Suprapubic skin (tissue), 4 donors: Measurements from ENCODE around the gene WSB1. TPM values are rescaled to one million over a fixed set of nuclear protein-coding genes. Genes with fewer than 3 reads are reported as not detected.
A peak's percentile ranks its signal among the peaks of the same experiment; 100 is the strongest.

Source experiments
- DNase-seq, 2 donors: peaks; one replicate each; pipeline ENCODE4 v3.0.0-alpha.2; 2019; ENCODE audit warnings: low spot score in 2 of 2
- H3K27ac ChIP-seq: fragments of 200-600 bp; sonication (generic); one replicate; pipeline ENCODE4 v1.5.1; 2019
- H3K27me3 ChIP-seq: fragments of 200-600 bp; sonication (generic); one replicate; pipeline ENCODE4 v1.5.1; 2019
- H3K36me3 ChIP-seq: fragments of 200-600 bp; sonication (generic); one replicate; pipeline ENCODE4 v1.5.1; 2019
- H3K4me1 ChIP-seq: fragments of 200-600 bp; sonication (generic); one replicate; pipeline ENCODE4 v1.5.1; 2019
- H3K4me3 ChIP-seq: fragments of 200-600 bp; sonication (generic); one replicate; pipeline ENCODE4 v1.5.1; 2019; ENCODE audit warnings: mild to moderate bottlenecking
- H3K9me3 ChIP-seq: fragments of 200-600 bp; sonication (generic); one replicate; pipeline ENCODE4 v1.5.1; 2019
- CTCF ChIP-seq, 2 donors: fragments of 200-600 bp in 1 of 2; fragments of 450-650 bp in 1 of 2; sonication (generic) in 1 of 2; IDR thresholded peaks; one replicate each; pipeline ENCODE4 v1.5.1; 2016 to 2019; ENCODE audit warnings: antibody characterized with exemption in 2 of 2, mild to moderate bottlenecking in 1 of 2, moderate library complexity in 1 of 2
- EP300 ChIP-seq: sonication (generic); formaldehyde crosslinking; IDR thresholded peaks from one replicate; pipeline ENCODE4 v1.6.1; 2017; ENCODE audit warnings: antibody characterized with exemption
- POLR2A ChIP-seq, 2 donors: fragments of 450-650 bp; IDR thresholded peaks; one replicate each; pipeline ENCODE4 v1.6.1; 2017; ENCODE audit warnings: antibody characterized with exemption in 2 of 2, mild to moderate bottlenecking in 2 of 2, moderate library complexity in 2 of 2
- POLR2AphosphoS5 ChIP-seq, 3 donors: sonication (generic); formaldehyde crosslinking; IDR thresholded peaks; one replicate each; pipeline ENCODE4 v1.6.1; 2017; ENCODE audit warnings: antibody characterized with exemption in 3 of 3
- whole genome bisulfite sequencing: methylation state at CpG from one replicate; pipeline ENCODE4 v1.1.5; 2018; 5-methylcytosine and 5-hydroxymethylcytosine counted together
- total RNA-seq, 4 donors: library from RNA; depleted of rRNA; stranded (reverse); fragments of >200 nt; gene quantifications; one replicate each; pipeline ENCODE4 v1.1.0, GENCODE V29; 2016

WSB1 gene
- total RNA-seq, 4 donors from 2014 or later: 38.5 to 206 (median 57.2) TPM

GRCh38 chr17:27306276-27306835 is 12.4 kb downstream of the WSB1 start:
- no peak overlapping the region for H3K27ac ChIP-seq
- H3K9me3 ChIP-seq: no peaks in the 10 kb centered on the region
- H3K4me1 ChIP-seq: peaks cover 14% of the 10 kb centered on the region
- TF ChIP-seq EP300 (no peak), CTCF (IDR thresholded peaks at IDR 0.05) (no peak), POLR2AphosphoS5 (IDR thresholded peaks at IDR 0.05) (no peak), POLR2A (IDR thresholded peaks at IDR 0.05) (no peak)
- no peak for DNase-seq
- H3K4me3 ChIP-seq: no peak overlapping the region
- WGBS: 89% methylated on average over 7 of the region's 7 CpGs
- peaks cover 63% of the 10 kb centered on the region for H3K36me3 ChIP-seq
- H3K27me3 ChIP-seq: no peaks in the 10 kb centered on the region

- no peak overlapping the region for H3K27ac ChIP-seq
Observed at GRCh38 chr17:27310565-27311110, 16.7 kb downstream of the WSB1 start.

GRCh38 chr17:27313301-27313700 is 19.4 kb downstream of the WSB1 start:
- 88% methylated on average over 1 of the region's 1 CpG for WGBS
- TF ChIP-seq POLR2A (IDR thresholded peaks at IDR 0.05) (no peak), CTCF (IDR thresholded peaks at IDR 0.05) (no peak), POLR2AphosphoS5 (IDR thresholded peaks at IDR 0.05) (no peak), EP300 (no peak)
- Histone ChIP-seq H3K36me3 (peaks cover 87% of the 10 kb centered on the region), H3K27me3 (no peaks in the 10 kb centered on the region), H3K4me1 (no peaks in the 10 kb centered on the region), H3K9me3 (no peaks in the 10 kb centered on the region), H3K4me3 (no peak overlapping the region), H3K27ac (no peak overlapping the region)
- DNase-seq: no peak

More at GRCh38 chr17:27310565-27311110, 16.7 kb downstream of the WSB1 start:
- H3K27me3 ChIP-seq: no peaks in the 10 kb centered on the region
- H3K4me3 ChIP-seq: no peak overlapping the region
- no peak for DNase-seq
- peaks cover 93% of the 10 kb centered on the region for H3K36me3 ChIP-seq
- TF ChIP-seq POLR2AphosphoS5 (IDR thresholded peaks at IDR 0.05) (no peak), CTCF (IDR thresholded peaks at IDR 0.05) (no peak), EP300 (no peak), POLR2A (IDR thresholded peaks at IDR 0.05) (no peak)
- H3K4me1 ChIP-seq: peaks cover 2% of the 10 kb centered on the region
- WGBS: 86% methylated on average over 4 of the region's 4 CpGs
- H3K9me3 ChIP-seq: no peaks in the 10 kb centered on the region

- 32% methylated on average over 6 of the region's 6 CpGs for WGBS
- no peaks in the 10 kb centered on the region for H3K27me3 ChIP-seq
- TF ChIP-seq CTCF (IDR thresholded peaks at IDR 0.05) (no peak), POLR2AphosphoS5 (IDR thresholded peaks at IDR 0.05) (no peak), EP300 (no peak), POLR2A (IDR thresholded peaks at IDR 0.05) (no peak)
- H3K27ac ChIP-seq: peak overlapping the region; percentile 2
- H3K36me3 ChIP-seq: peaks cover 73% of the 10 kb centered on the region
- no peak for DNase-seq
- peaks cover 14% of the 10 kb centered on the region for H3K4me1 ChIP-seq
- H3K4me3 ChIP-seq: no peak overlapping the region
- no peaks in the 10 kb centered on the region for H3K9me3 ChIP-seq
Observed at GRCh38 chr17:27315322-27315721, 21.4 kb downstream of the WSB1 start.

- TF ChIP-seq POLR2AphosphoS5 (IDR thresholded peaks at IDR 0.05): no peak
- WGBS: 86% methylated on average over 7 of the region's 7 CpGs
- Histone ChIP-seq H3K27ac (peak overlapping the region; percentile 2), H3K4me1 (peaks cover 15% of the 10 kb centered on the region), H3K9me3 (no peaks in the 10 kb centered on the region), H3K27me3 (no peaks in the 10 kb centered on the region), H3K4me3 (no peak overlapping the region), H3K36me3 (peaks cover 66% of the 10 kb centered on the region)
- DNase-seq: no peak
Observed at GRCh38 chr17:27315796-27316465, 22.0 kb downstream of the WSB1 start.
